OCI-LY7 (cell line): ENCODE measurements around the gene MARS1. TPM values are rescaled to one million over a fixed set of nuclear protein-coding genes. Genes with fewer than 3 reads are reported as not detected.

Experiments
- BruUV-seq: library from RNA; stranded (reverse); fragments of 400-500 nt; replicated peaks from 2 replicates; lab custom pipeline; 2021; lab: Mats Ljungman, UMichigan
- CTCF ChIA-PET: fragments of 300-600 bp; sonication (Branson Sonifier 250); formaldehyde crosslinking; loops from one replicate; lab custom pipeline; 2022; ENCODE audit warnings: antibody characterized with exemption; ENCODE audit not compliant: unreplicated experiment; lab: Charles Lee
- POLR2A ChIA-PET: fragments of 300-600 bp; sonication (Branson Sonifier 250); formaldehyde crosslinking; loops from one replicate; lab custom pipeline; 2022; ENCODE audit warnings: antibody characterized with exemption; lab: Charles Lee
- DNase-seq: peaks from one replicate; pipeline ENCODE4 v3.0.0-alpha.2; 2015; ENCODE audit warnings: low spot score
- H2AFZ ChIP-seq: fragments of 200-600 bp; sonication (generic), shearing (Covaris generic); 2 replicates; pipeline ENCODE4 v1.6.1; 2014; ENCODE audit warnings: mild to moderate bottlenecking, antibody characterized with exemption, low read length, moderate library complexity
- H3K27ac ChIP-seq: fragments of 200-600 bp; sonication (generic); 2 replicates; pipeline ENCODE4 v1.5.1; 2014; ENCODE audit warnings: mixed run types, low read depth, mild to moderate bottlenecking, moderate library complexity, low read length, inconsistent platforms; ENCODE audit not compliant: poor library complexity, severe bottlenecking
- H3K36me3 ChIP-seq: fragments of 200-600 bp; sonication (generic); 2 replicates; pipeline ENCODE4 v1.6.1; 2014; ENCODE audit warnings: mild to moderate bottlenecking, antibody characterized with exemption, low read length, moderate library complexity, mixed read lengths; ENCODE audit not compliant: insufficient read depth
- H3K4me1 ChIP-seq: fragments of 200-600 bp; sonication (generic); 2 replicates; pipeline ENCODE4 v1.5.1; 2014; ENCODE audit warnings: mild to moderate bottlenecking, low read length; ENCODE audit not compliant: insufficient read depth, poor library complexity, severe bottlenecking
- H3K4me2 ChIP-seq: fragments of 200-600 bp; sonication (generic); 2 replicates; pipeline ENCODE4 v1.6.1; 2014; ENCODE audit warnings: mild to moderate bottlenecking, low read length
- H3K4me3 ChIP-seq: fragments of 200-600 bp; sonication (generic); 2 replicates; pipeline ENCODE4 v1.5.1; 2014; ENCODE audit warnings: mild to moderate bottlenecking, low read depth, low read length; ENCODE audit not compliant: poor library complexity, severe bottlenecking
- H3K79me2 ChIP-seq: fragments of 200-600 bp; sonication (generic); 2 replicates; pipeline ENCODE4 v1.6.1; 2016; ENCODE audit warnings: low read depth, mild to moderate bottlenecking, low read length, moderate library complexity, mixed read lengths; ENCODE audit not compliant: insufficient read depth
- H3K9me2 ChIP-seq: fragments of 200-600 bp; sonication (generic); 2 replicates; pipeline ENCODE4 v1.6.1; 2016; ENCODE audit warnings: mild to moderate bottlenecking, low read length, mixed read lengths; ENCODE audit not compliant: insufficient read depth
- H3K9me3 ChIP-seq: fragments of 200-600 bp; sonication (generic); 2 replicates; pipeline ENCODE4 v1.6.1; 2014; ENCODE audit warnings: mild to moderate bottlenecking, mixed run types, low read length, mixed read lengths
- H4K20me1 ChIP-seq: fragments of 200-600 bp; sonication (generic); 2 replicates; pipeline ENCODE4 v1.6.1; 2014; ENCODE audit warnings: mild to moderate bottlenecking, antibody characterized with exemption, low read length, moderate library complexity, mixed read lengths; ENCODE audit not compliant: insufficient read depth
- EZH2phosphoT487 ChIP-seq: fragments of 200-600 bp; sonication (generic); IDR thresholded peaks from 2 replicates; pipeline ENCODE4 v1.6.1; 2018; ENCODE audit warnings: low read depth, borderline replicate concordance, mild to moderate bottlenecking, mixed run types, antibody characterized with exemption, low read length, moderate library complexity, mixed read lengths
- intact Hi-C: fragments of 100-400 bp; cut with micrococcal nuclease; formaldehyde crosslinking; loops from one replicate; pipeline ENCODE4 v1.10.0; 2022; ENCODE audit not compliant: unreplicated experiment
- total RNA-seq, 2 experiments: library from RNA; depleted of rRNA in 1 of 2; stranded (reverse); fragments of >200 nt in 1 of 2; shearing (Covaris generic) in 1 of 2; gene quantifications; 2 replicates each; pipeline ENCODE4 v1.2.3, GENCODE V29; 2014 to 2022
- TF ChIP-seq, protein P1 (sequence below): fragments of 200-600 bp; sonication (generic); conservative IDR thresholded peaks from 2 replicates; pipeline ENCODE4 v1.5.1; 2014; ENCODE audit warnings: mild to moderate bottlenecking, antibody characterized with exemption, low read length, moderate library complexity, mixed read lengths

MARS1 gene
- total RNA-seq, 2 experiments from 2014 or later: 272 to 465 TPM

DNA sequence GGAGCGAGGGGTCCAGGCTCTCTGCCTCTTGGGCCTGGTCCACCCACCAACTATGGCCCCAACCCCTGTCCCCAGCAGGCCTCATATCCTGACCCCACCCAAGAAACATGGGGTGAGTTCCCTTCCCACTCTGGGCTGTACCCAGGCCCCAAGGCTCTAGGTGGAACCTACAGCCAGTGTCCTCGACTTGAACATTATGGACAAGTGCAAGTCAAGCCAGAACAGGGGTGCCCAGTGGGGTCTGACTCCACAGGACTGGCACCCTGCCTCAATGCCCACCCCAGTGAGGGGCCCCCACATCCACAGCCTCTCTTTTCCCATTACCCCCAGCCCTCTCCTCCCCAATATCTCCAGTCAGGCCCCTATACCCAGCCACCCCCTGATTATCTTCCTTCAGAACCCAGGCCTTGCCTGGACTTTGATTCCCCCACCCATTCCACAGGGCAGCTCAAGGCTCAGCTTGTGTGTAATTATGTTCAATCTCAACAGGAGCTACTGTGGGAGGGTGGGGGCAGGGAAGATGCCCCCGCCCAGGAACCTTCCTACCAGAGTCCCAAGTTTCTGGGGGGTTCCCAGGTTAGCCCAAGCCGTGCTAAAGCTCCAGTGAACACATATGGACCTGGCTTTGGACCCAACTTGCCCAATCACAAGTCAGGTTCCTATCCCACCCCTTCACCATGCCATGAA is 16.8 kb upstream of the MARS1 start:
- Histone ChIP-seq H3K27ac (no peak overlapping the region), H3K9me3 (no peaks in the 10 kb centered on the region), H3K36me3 (peaks cover 66% of the 10 kb centered on the region), H3K79me2 (no peaks in the 10 kb centered on the region), H3K4me3 (no peak overlapping the region), H3K4me1 (peaks cover 6% of the 10 kb centered on the region), H2AFZ (no peak overlapping the region), H4K20me1 (no peaks in the 10 kb centered on the region), H3K4me2 (no peak overlapping the region), H3K9me2 (no peaks in the 10 kb centered on the region)
- TF ChIP-seq, protein P1, sequence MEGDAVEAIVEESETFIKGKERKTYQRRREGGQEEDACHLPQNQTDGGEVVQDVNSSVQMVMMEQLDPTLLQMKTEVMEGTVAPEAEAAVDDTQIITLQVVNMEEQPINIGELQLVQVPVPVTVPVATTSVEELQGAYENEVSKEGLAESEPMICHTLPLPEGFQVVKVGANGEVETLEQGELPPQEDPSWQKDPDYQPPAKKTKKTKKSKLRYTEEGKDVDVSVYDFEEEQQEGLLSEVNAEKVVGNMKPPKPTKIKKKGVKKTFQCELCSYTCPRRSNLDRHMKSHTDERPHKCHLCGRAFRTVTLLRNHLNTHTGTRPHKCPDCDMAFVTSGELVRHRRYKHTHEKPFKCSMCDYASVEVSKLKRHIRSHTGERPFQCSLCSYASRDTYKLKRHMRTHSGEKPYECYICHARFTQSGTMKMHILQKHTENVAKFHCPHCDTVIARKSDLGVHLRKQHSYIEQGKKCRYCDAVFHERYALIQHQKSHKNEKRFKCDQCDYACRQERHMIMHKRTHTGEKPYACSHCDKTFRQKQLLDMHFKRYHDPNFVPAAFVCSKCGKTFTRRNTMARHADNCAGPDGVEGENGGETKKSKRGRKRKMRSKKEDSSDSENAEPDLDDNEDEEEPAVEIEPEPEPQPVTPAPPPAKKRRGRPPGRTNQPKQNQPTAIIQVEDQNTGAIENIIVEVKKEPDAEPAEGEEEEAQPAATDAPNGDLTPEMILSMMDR: no peak
- no peak for TF ChIP-seq EZH2phosphoT487
- BruUV-seq: no TSS peak
- ChIA-PET POLR2A (interaction anchor here (0.6 to 1.2 kb wide), 2 partner anchors 8 to 9 kb away, joined by 3 to 4 read pairs; no protein-coding TSS in a partner anchor), CTCF (no interaction called here)
- no peak for DNase-seq
- intact Hi-C loops: no loop called here

DNA sequence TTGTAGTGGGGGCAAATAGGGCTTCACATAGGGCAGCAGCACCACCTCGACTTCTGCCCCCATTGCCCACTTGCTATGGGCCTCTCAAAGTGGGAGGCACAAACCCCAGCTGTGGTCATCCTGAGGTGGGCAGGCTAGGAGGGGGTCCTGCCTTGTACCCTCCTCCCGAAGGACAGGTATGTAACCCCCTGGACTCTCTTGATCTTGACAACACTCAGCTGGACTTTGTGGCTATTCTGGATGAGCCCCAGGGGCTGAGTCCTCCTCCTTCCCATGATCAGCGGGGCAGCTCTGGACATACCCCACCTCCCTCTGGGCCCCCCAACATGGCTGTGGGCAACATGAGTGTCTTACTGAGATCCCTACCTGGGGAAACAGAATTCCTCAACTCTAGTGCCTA is 16.2 kb upstream of the MARS1 start:
- intact Hi-C loops: no loop called here
- Histone ChIP-seq H4K20me1 (no peaks in the 10 kb centered on the region), H3K79me2 (peaks cover 5% of the 10 kb centered on the region; the same call in 1 of the 2 replicates), H3K4me3 (no peak overlapping the region), H3K36me3 (peaks cover 66% of the 10 kb centered on the region), H2AFZ (no peak overlapping the region), H3K9me3 (no peaks in the 10 kb centered on the region), H3K4me1 (peaks cover 12% of the 10 kb centered on the region), H3K4me2 (no peak overlapping the region), H3K9me2 (no peaks in the 10 kb centered on the region), H3K27ac (no peak overlapping the region)
- no peak for TF ChIP-seq EZH2phosphoT487
- TF ChIP-seq, protein P1: no peak
- no TSS peak for BruUV-seq
- DNase-seq: no peak
- ChIA-PET POLR2A (interaction anchor here (0.6 to 1.2 kb wide), 2 partner anchors 8 to 9 kb away, joined by 3 to 4 read pairs; no protein-coding TSS in a partner anchor), CTCF (no interaction called here)

DNA sequence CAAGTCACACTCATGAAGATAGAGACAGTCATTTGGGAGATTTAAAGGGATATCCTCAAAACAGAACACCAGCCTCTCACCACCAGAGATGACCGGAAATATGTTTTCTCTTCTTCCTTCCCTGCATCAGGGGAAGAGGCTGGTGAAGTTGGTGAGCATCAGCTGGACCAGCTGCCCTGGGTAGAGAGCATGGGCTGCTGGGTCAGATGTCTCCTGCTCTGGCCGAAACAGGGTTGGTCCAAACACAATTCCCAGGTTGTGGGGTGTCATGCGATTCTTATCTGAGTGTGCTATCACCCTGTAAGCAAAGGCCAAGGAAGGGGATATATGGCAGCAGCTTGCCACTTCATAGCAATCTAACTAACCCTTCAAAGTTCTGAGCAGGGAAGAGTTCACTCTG is 15.5 kb upstream of the MARS1 start:
- Histone ChIP-seq H4K20me1 (no peaks in the 10 kb centered on the region), H2AFZ (no peak overlapping the region), H3K4me1 (peaks cover 17% of the 10 kb centered on the region), H3K79me2 (peaks cover 12% of the 10 kb centered on the region; the same call in 1 of the 2 replicates), H3K4me3 (no peak overlapping the region), H3K36me3 (peaks cover 66% of the 10 kb centered on the region), H3K9me3 (no peaks in the 10 kb centered on the region), H3K4me2 (no peak overlapping the region), H3K9me2 (no peaks in the 10 kb centered on the region), H3K27ac (no peak overlapping the region)
- ChIA-PET CTCF (no interaction called here), POLR2A (no interaction called here)
- DNase-seq: no peak
- intact Hi-C loops: no loop called here
- no TSS peak for BruUV-seq
- TF ChIP-seq, protein P1: no peak
- TF ChIP-seq EZH2phosphoT487: no peak
